Vagina (tissue), 2 donors: ENCODE measurements around the gene CPEB2. TPM values are rescaled to one million over a fixed set of nuclear protein-coding genes. Genes with fewer than 3 reads are reported as not detected.

ENCODE experiments used
- DNase-seq, 2 donors: peaks; one replicate each; pipeline ENCODE4 v3.0.0-alpha.2; 2017; ENCODE audit errors: extremely low spot score in 2 of 2
- H3K27ac ChIP-seq: fragments of 200-600 bp; sonication (generic); one replicate; pipeline ENCODE4 v1.5.1; 2019
- H3K27me3 ChIP-seq: fragments of 200-600 bp; sonication (generic); one replicate; pipeline ENCODE4 v1.5.1; 2019
- H3K36me3 ChIP-seq, 2 donors: fragments of 200-600 bp; sonication (generic); one replicate each; pipeline ENCODE4 v1.5.1; 2017 to 2019
- H3K4me1 ChIP-seq: fragments of 200-600 bp; sonication (generic); one replicate; pipeline ENCODE4 v1.5.1; 2019
- H3K4me3 ChIP-seq, 2 donors: fragments of 200-600 bp; sonication (generic); 1 replicate in 1 of 2; 2 replicates in 1 of 2; pipeline ENCODE4 v1.5.1; 2016 to 2019
- H3K9me3 ChIP-seq: fragments of 200-600 bp; sonication (generic); one replicate; pipeline ENCODE4 v1.5.1; 2019
- CTCF ChIP-seq, 3 experiments: fragments of 450-650 bp in 2 of 3; fragments of 200-600 bp in 1 of 3; sonication (generic) in 1 of 3; IDR thresholded peaks; one replicate each; pipeline ENCODE4 v1.5.1; 2017 to 2019; ENCODE audit warnings: antibody characterized with exemption in 3 of 3, mild to moderate bottlenecking in 2 of 3, moderate library complexity in 2 of 3
- POLR2A ChIP-seq, 2 donors: fragments of 450-650 bp; IDR thresholded peaks; one replicate each; pipeline ENCODE4 v1.6.1; 2017; ENCODE audit warnings: antibody characterized with exemption in 2 of 2, mild to moderate bottlenecking in 2 of 2, moderate library complexity in 2 of 2
- POLR2AphosphoS5 ChIP-seq, 2 donors: sonication (generic); formaldehyde crosslinking; IDR thresholded peaks; one replicate each; pipeline ENCODE4 v1.9.0; 2017; ENCODE audit warnings: antibody characterized with exemption in 2 of 2, mild to moderate bottlenecking in 2 of 2, low read depth in 1 of 2; ENCODE audit not compliant: insufficient read depth in 1 of 2
- intact Hi-C: fragments of 100-400 bp; cut with DNase I; formaldehyde crosslinking; loops from one replicate; pipeline ENCODE4 v1.15.1; 2023
- total RNA-seq: library from RNA; depleted of rRNA; stranded (reverse); fragments of >200 nt; gene quantifications from one replicate; pipeline ENCODE4 v1.2.3, GENCODE V29; 2016

The CPEB2 gene
- total RNA-seq, 1 donor from 2014 or later, result 40.0 TPM

- Histone ChIP-seq H3K4me1 (no peaks in the 10 kb centered on the region), H3K27ac (no peak overlapping the region), H3K9me3 (no peaks in the 10 kb centered on the region), H3K27me3 (no peaks in the 10 kb centered on the region), H3K36me3 (peaks cover 0 to 44% of the 10 kb centered on the region in 2 donors), H3K4me3 (no peak overlapping the region)
- no peak for TF ChIP-seq POLR2AphosphoS5 (IDR thresholded peaks at IDR 0.05; ENCODE audit: insufficient read depth in 1 of 2, low read depth in 1 of 2)
- no peak for TF ChIP-seq POLR2A (IDR thresholded peaks at IDR 0.05)
- TF ChIP-seq CTCF (IDR thresholded peaks at IDR 0.05), result no peak
- intact Hi-C loops, result no loop called here
- DNase-seq, result no peak
Measured at GRCh38 chr4:15060213-15060612, 57.9 kb downstream of the CPEB2 start.

- H3K4me1 ChIP-seq, result no peaks in the 10 kb centered on the region
- no peak for DNase-seq
- H3K9me3 ChIP-seq, result no peaks in the 10 kb centered on the region
- H3K4me3 ChIP-seq, result no peak overlapping the region
- TF ChIP-seq CTCF (IDR thresholded peaks at IDR 0.05) (no peak), POLR2AphosphoS5 (IDR thresholded peaks at IDR 0.05; ENCODE audit: insufficient read depth in 1 of 2, low read depth in 1 of 2) (no peak), POLR2A (IDR thresholded peaks at IDR 0.05) (no peak)
- peaks cover 0 to 50% of the 10 kb centered on the region in 2 donors for H3K36me3 ChIP-seq
- H3K27me3 ChIP-seq, result no peaks in the 10 kb centered on the region
- intact Hi-C loops, result no loop called here
- H3K27ac ChIP-seq, result no peak overlapping the region
Measured at GRCh38 chr4:15063341-15063740, 61.1 kb downstream of the CPEB2 start.

- no peaks in the 10 kb centered on the region for H3K9me3 ChIP-seq
- TF ChIP-seq POLR2A (IDR thresholded peaks at IDR 0.05) (no peak), POLR2AphosphoS5 (IDR thresholded peaks at IDR 0.05; ENCODE audit: insufficient read depth in 1 of 2, low read depth in 1 of 2) (peak in 1 of 2 donors; percentile 44)
- no peak overlapping the region for H3K27ac ChIP-seq
- peaks cover 0 to 31% of the 10 kb centered on the region in 2 donors for H3K36me3 ChIP-seq
- no peaks in the 10 kb centered on the region for H3K27me3 ChIP-seq
- intact Hi-C loops, result no loop called here
- no peak for DNase-seq
- H3K4me3 ChIP-seq, result no peak overlapping the region
- no peaks in the 10 kb centered on the region for H3K4me1 ChIP-seq
Measured at GRCh38 chr4:15065516-15065915, 63.2 kb downstream of the CPEB2 start.

GRCh38 chr4:15066140-15066539 is 63.9 kb downstream of the CPEB2 start:
- TF ChIP-seq POLR2A (IDR thresholded peaks at IDR 0.05), result no peak
- TF ChIP-seq CTCF (IDR thresholded peaks at IDR 0.05), result no peak
- no peak for TF ChIP-seq POLR2AphosphoS5 (IDR thresholded peaks at IDR 0.05; ENCODE audit: insufficient read depth in 1 of 2, low read depth in 1 of 2)
- H3K27me3 ChIP-seq, result no peaks in the 10 kb centered on the region
- no peak for DNase-seq
- intact Hi-C loops, result no loop called here
- no peak overlapping the region for H3K27ac ChIP-seq
- no peak overlapping the region for H3K4me3 ChIP-seq
- H3K36me3 ChIP-seq, result peaks cover 0 to 31% of the 10 kb centered on the region in 2 donors
- H3K4me1 ChIP-seq, result no peaks in the 10 kb centered on the region
- no peaks in the 10 kb centered on the region for H3K9me3 ChIP-seq

- Histone ChIP-seq H3K27me3 (no peaks in the 10 kb centered on the region), H3K27ac (no peak overlapping the region), H3K4me1 (no peaks in the 10 kb centered on the region), H3K36me3 (peaks cover 0 to 20% of the 10 kb centered on the region in 2 donors), H3K9me3 (no peaks in the 10 kb centered on the region), H3K4me3 (no peak overlapping the region)
- TF ChIP-seq CTCF (IDR thresholded peaks at IDR 0.05) (no peak), POLR2A (IDR thresholded peaks at IDR 0.05) (no peak), POLR2AphosphoS5 (IDR thresholded peaks at IDR 0.05; ENCODE audit: insufficient read depth in 1 of 2, low read depth in 1 of 2) (no peak)
- no peak for DNase-seq
- intact Hi-C loops, result no loop called here
Measured at GRCh38 chr4:15068298-15068697, 66.0 kb downstream of the CPEB2 start.
